Left ventricle myocardium inferior (tissue), 1 donor: ENCODE data around the gene CLSTN2. TPM values are rescaled to one million over a fixed set of nuclear protein-coding genes. Genes with fewer than 3 reads are reported as not detected.

Source experiments
- DNase-seq: peaks from one replicate; pipeline ENCODE4 v3.0.0-alpha.2; 2020
- H3K27ac ChIP-seq: fragments of 200-600 bp; replicated peaks from 2 replicates; pipeline ENCODE4 v1.8.0; 2021
- H3K27me3 ChIP-seq: fragments of 200-600 bp; 2 replicates; pipeline ENCODE4 v1.8.0; 2021; ENCODE audit warnings: low read depth
- H3K36me3 ChIP-seq: fragments of 200-600 bp; 2 replicates; pipeline ENCODE4 v1.8.0; 2021
- H3K4me1 ChIP-seq: fragments of 200-600 bp; 2 replicates; pipeline ENCODE4 v1.8.0; 2021
- H3K4me3 ChIP-seq: fragments of 200-600 bp; 2 replicates; pipeline ENCODE4 v1.8.0; 2021; ENCODE audit warnings: mild to moderate bottlenecking, moderate library complexity
- H3K9me3 ChIP-seq: fragments of 200-600 bp; replicated peaks from 2 replicates; pipeline ENCODE4 v1.8.0; 2021
- intact Hi-C: fragments of 100-400 bp; cut with micrococcal nuclease; formaldehyde crosslinking; loops from one replicate; pipeline ENCODE4 v1.11.0; 2022
- total RNA-seq: library from RNA; stranded (reverse); fragmentation: NEBNext Ultra II Directional; extraction: Animal tissue kit (Norgen Biotek cat#: 25700); gene quantifications from one replicate; pipeline ENCODE4 v1.2.1, GENCODE V29; 2021
- TF ChIP-seq, protein P1 (sequence below): fragments of 200-600 bp; IDR thresholded peaks from 2 replicates; pipeline ENCODE4 v1.8.0; 2021; ENCODE audit warnings: antibody characterized with exemption, mild to moderate bottlenecking, borderline replicate concordance
- donor health status: DM: no; HTN: yes; CAD: no; lungs with severe emphysema.

CLSTN2 gene
- total RNA-seq, 1 donor from 2014 or later = 7.0 TPM

DNA sequence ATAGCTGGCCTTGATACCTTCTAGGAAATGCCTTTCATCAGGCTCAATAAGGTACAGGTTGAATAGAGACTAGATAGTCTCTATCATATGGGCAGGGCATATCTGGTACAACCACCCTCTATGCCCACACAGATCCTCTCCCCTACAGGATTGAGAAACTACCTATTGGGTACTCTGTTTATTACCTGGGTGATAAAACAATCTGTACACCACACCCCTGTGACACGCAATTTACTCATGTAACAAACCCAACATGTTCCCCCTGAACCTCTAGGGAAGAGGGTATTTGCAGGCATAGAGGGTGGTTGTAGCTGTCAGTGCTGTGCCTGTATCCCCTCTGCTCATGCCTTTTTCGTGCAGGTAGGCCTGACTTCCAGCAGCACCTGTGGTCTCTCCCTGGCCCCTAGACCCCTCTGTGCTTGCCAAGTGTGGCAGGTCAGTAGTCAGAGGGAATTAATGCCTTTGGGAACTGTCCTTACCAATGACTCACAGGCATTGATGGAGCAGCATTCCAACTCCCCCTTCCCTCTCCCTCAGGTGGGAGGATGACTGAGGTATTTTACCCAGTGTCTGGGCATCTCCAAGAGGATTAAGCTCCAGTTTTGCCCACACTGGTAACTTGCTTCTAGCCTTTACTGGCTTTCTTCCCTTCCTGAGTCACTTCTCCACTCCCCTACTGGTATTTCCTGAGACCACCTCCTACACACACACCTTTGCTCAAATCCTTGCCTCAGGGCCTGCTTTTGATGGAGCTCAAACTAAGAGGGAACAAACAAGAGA, 18.3 kb downstream of the CLSTN2 start:
- DNase-seq = no peak
- no peak overlapping the region for H3K27ac ChIP-seq
- no peaks in the 10 kb centered on the region for H3K4me1 ChIP-seq
- H3K9me3 ChIP-seq = no peaks in the 10 kb centered on the region
- TF ChIP-seq, protein P1, sequence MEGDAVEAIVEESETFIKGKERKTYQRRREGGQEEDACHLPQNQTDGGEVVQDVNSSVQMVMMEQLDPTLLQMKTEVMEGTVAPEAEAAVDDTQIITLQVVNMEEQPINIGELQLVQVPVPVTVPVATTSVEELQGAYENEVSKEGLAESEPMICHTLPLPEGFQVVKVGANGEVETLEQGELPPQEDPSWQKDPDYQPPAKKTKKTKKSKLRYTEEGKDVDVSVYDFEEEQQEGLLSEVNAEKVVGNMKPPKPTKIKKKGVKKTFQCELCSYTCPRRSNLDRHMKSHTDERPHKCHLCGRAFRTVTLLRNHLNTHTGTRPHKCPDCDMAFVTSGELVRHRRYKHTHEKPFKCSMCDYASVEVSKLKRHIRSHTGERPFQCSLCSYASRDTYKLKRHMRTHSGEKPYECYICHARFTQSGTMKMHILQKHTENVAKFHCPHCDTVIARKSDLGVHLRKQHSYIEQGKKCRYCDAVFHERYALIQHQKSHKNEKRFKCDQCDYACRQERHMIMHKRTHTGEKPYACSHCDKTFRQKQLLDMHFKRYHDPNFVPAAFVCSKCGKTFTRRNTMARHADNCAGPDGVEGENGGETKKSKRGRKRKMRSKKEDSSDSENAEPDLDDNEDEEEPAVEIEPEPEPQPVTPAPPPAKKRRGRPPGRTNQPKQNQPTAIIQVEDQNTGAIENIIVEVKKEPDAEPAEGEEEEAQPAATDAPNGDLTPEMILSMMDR = no peak
- no peaks in the 10 kb centered on the region for H3K36me3 ChIP-seq
- H3K27me3 ChIP-seq = no peaks in the 10 kb centered on the region
- intact Hi-C loops = no loop called here
- no peak overlapping the region for H3K4me3 ChIP-seq

DNA sequence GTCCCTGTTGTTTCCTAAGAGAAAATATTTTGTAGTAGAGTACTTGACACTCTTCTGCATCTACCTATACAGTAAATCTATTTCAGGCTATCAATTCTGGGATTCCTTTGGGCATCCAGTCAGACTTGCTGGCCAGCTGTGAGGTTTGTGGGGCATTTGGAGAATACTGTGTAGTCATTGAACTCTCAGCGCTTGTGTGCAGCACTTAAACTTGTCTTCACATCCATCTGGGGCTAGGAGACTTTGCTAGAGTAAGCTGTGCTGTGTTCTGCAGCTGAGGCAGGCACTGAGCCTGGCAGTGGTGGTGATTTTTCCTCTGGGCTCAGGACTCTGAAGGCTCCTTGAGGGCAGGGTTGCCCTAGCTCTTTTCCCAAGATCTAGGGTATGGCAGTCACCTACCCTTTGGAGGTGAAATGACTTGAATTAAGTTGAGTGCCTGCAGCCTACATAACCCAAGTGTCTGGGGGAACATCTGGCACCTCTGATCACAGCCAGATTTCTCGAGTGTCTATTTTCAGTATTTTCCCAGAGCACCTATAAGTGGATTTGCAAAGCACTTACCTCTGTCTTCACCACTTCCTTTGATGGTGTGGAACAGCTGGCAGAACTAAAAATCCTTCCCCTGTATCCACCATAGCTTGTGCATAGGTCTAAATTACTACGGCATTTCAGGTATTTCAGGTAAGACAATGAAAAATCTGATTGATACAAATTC, 19.3 kb downstream of the CLSTN2 start:
- TF ChIP-seq, protein P1 = no peak
- intact Hi-C loops = no loop called here

DNA sequence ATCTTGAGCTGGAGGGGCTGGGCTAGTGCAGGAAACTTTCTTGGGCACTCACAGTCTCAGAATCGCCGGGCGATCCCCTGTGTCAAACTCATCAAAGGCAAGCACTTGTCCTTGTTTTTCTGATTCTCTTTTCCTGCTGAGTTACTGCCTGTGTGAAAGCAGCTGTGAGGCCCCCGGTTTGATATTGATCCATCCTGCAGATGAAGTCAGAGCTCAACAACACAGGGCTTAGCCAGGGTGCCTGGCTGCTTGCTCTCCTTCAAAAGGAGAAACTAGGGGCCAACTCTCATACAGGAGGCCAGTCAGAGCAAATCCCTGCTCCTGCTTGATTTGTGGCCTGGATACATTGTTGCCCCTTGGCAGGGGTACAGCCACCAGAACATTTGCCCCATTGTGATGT, 22.9 kb downstream of the CLSTN2 start:
- no peak for DNase-seq
- TF ChIP-seq, protein P1 = no peak
- H3K36me3 ChIP-seq = no peaks in the 10 kb centered on the region
- H3K4me3 ChIP-seq = no peak overlapping the region
- H3K27me3 ChIP-seq = no peaks in the 10 kb centered on the region
- no peaks in the 10 kb centered on the region for H3K9me3 ChIP-seq
- H3K27ac ChIP-seq = no peak overlapping the region
- no peaks in the 10 kb centered on the region for H3K4me1 ChIP-seq
- intact Hi-C loops = no loop called here

More for the DNA sequence above, 19.3 kb downstream of the CLSTN2 start:
- Histone ChIP-seq H3K4me1 (no peaks in the 10 kb centered on the region), H3K27ac (no peak overlapping the region), H3K4me3 (no peak overlapping the region), H3K9me3 (no peaks in the 10 kb centered on the region), H3K27me3 (no peaks in the 10 kb centered on the region), H3K36me3 (no peaks in the 10 kb centered on the region)
- no peak for DNase-seq

DNA sequence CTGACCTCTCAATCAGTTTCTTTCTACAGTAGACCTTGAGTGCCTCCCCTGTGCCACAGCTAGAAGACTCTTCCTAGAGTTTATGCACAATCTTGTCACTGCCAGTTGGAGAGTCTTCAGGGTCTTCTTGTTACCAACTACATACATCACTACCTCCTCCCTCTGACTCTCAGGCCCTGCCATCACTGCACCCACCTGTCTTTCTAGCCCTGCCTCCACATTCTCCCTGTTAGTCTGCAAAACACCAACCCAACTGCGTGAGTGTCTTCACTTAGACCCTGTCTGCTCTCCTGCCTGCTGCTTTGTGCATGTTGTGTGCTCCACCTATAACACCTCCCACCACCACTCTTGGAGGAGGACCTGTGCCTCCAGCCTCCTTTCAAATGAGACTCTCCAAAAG, 34.4 kb downstream of the CLSTN2 start:
- no peaks in the 10 kb centered on the region for H3K27me3 ChIP-seq
- H3K9me3 ChIP-seq = no peaks in the 10 kb centered on the region
- H3K4me1 ChIP-seq = peaks cover 6% of the 10 kb centered on the region
- intact Hi-C loops = no loop called here
- no peak overlapping the region for H3K27ac ChIP-seq
- no peak overlapping the region for H3K4me3 ChIP-seq
- H3K36me3 ChIP-seq = no peaks in the 10 kb centered on the region
- TF ChIP-seq, protein P1 = no peak
- no peak for DNase-seq

DNA sequence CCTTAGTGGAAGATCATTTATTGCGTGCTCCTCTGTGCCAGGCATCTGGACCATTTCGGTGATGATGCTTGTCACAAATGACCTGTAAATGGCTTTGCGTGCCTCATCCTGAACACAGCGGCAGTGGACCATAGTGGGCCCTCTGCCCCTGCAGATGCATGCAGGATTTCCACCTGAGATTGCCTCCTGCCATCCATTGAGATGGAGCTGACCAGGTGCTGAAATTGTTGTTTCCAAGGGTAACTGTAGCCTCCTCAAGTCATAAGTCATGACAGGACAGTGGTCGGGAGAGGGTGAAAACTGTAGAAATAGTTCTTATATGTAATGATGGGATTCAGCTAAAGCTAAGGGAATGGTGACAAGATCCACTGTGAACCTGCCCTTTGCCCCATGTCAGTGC, 35.5 kb downstream of the CLSTN2 start:
- H3K4me1 ChIP-seq = peaks cover 15% of the 10 kb centered on the region
- intact Hi-C loops = no loop called here
- H3K27ac ChIP-seq = no peak overlapping the region
- TF ChIP-seq, protein P1 = no peak
- H3K9me3 ChIP-seq = no peaks in the 10 kb centered on the region
- no peak overlapping the region for H3K4me3 ChIP-seq
- H3K36me3 ChIP-seq = no peaks in the 10 kb centered on the region
- no peaks in the 10 kb centered on the region for H3K27me3 ChIP-seq
- DNase-seq = no peak
